Measurements from ENCODE around the gene SLC47A1.

The SLC47A1 gene

GRCh38 chr17:19610879-19611278, 77.2 kb downstream of the SLC47A1 start:
- FAIRE-seq = no peak

DNA sequence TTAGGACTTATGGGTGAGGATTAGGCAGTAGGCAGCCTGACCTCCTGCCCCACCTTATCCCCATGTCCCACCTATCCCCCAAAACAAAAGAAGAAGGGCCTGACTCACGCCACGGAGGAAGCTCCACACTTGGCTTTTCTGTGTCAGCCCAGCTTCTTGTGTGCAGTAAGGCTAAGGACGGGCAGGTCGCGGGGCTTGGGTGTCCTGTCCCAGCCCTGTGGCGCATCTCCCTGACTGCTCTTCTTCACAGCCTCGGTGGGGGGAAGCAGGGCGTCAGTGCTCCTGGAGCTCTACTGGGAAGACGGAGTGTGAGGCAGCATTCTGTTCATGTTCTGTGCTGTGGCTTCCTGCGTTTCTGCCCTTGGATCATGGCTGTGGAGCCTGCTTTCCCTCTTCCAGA, 80.3 kb downstream of the SLC47A1 start:
- FAIRE-seq = no peak

DNA sequence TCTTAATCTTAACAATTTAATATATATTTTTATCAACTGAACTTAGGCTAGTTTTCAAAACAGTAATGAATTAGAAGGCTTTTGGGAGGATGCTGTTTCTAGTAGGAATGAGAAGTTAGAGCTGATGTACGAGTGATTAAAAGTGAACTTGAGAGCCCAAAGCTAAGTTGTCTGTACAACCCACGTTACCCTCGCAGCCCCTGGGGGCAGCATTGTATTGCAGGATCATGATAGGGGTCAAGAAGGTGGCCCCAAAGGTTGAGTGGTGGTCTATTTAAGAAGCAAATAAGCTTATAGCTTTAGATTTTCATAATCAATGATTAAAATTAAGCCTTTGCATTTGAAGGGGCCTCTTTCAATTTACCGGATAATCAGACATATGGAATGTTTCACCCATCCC, 81.2 kb downstream of the SLC47A1 start:
- FAIRE-seq = no peak

GRCh38 chr17:19618015-19618414, 84.4 kb downstream of the SLC47A1 start:
- no peak for FAIRE-seq

DNA sequence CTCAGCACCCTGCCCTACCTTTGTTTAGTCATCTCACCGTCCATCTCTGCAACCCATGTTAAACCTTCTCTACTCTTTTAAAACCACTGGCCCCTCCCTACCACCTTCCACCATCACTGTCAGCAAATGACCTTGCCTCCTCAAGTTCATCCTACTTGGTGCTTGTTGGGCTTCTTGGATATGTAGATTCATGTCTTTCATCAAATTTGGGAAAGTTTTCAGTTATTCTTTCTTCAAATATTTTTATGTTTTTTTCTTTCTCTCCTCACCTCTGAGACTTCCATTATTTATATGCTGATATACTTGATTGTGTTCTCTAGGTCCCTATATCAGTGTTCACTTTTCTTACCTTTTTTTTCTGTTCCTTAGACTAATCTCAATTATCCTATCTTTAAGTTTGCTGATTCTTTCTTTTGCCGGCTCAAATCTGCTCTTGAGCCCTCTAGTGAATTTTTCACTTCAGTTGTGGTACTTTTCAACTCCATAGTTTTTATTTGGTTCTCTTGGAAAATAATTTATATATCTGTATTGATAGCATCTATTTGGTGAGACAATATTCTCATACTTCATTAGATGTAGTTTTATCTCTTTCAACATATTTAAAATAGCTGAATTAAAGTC, 86.2 kb downstream of the SLC47A1 start:
- no peak for FAIRE-seq

GRCh38 chr17:19621697-19622096, 88.0 kb downstream of the SLC47A1 start:
- no peak for FAIRE-seq

GRCh38 chr17:19626079-19626478, 92.4 kb downstream of the SLC47A1 start:
- FAIRE-seq = no peak
